PC-3 (cell line): ENCODE results near the gene PPP1R8. TPM values are rescaled to one million over a fixed set of nuclear protein-coding genes. Genes with fewer than 3 reads are reported as not detected.
"Not testable (repeated sequence)": the region's sequence is repeated elsewhere in the genome, so short reads cannot be mapped to it uniquely, and the experiment has no call there.

ENCODE experiments used
- ATAC-seq: fragments of 200-7000 bp; cut with Tn5 transposase; 2 replicates; pipeline ENCODE4 v1.9.1; 2020; ENCODE audit warnings: mild to moderate bottlenecking, moderate library complexity
- BruUV-seq: library from RNA; stranded (reverse); fragments of 400-500 nt; replicated peaks from 2 replicates; lab custom pipeline; 2021; lab: Mats Ljungman, UMichigan
- CTCF ChIA-PET: fragments of 300-600 bp; sonication (Branson Sonifier 250); formaldehyde crosslinking; loops from one replicate; lab custom pipeline; 2022; ENCODE audit warnings: antibody characterized with exemption; lab: Charles Lee
- POLR2A ChIA-PET: fragments of 300-600 bp; sonication (Branson Sonifier 250); formaldehyde crosslinking; loops from one replicate; lab custom pipeline; 2022; ENCODE audit warnings: antibody characterized with exemption; ENCODE audit not compliant: unreplicated experiment; lab: Charles Lee
- DNase-seq: peaks from one replicate; pipeline ENCODE4 v3.0.0-alpha.2; 2015
- H2AFZ ChIP-seq: fragments of 300-600 bp; sonication (generic); 2 replicates; pipeline ENCODE4 v1.6.0; 2016; ENCODE audit warnings: antibody characterized with exemption, low read length
- H3F3A ChIP-seq: fragments of 300-600 bp; sonication (generic); one replicate; pipeline ENCODE4 v1.6.0; 2017; ENCODE audit warnings: antibody characterized with exemption, low read length, control low read depth, mild to moderate bottlenecking; ENCODE audit not compliant: unreplicated experiment
- H3K27ac ChIP-seq: fragments of 300-600 bp; sonication (generic); 2 replicates; pipeline ENCODE4 v1.5.1; 2016; ENCODE audit warnings: mild to moderate bottlenecking, low read length
- H3K27me3 ChIP-seq: fragments of 300-600 bp; sonication (generic); 2 replicates; pipeline ENCODE4 v1.6.1; 2016; ENCODE audit warnings: low read length, mixed read lengths
- H3K36me3 ChIP-seq: fragments of 300-600 bp; sonication (generic); 2 replicates; pipeline ENCODE4 v1.6.1; 2016; ENCODE audit warnings: low read depth, mixed run types, low read length, mixed read lengths
- H3K4me1 ChIP-seq: fragments of 300-600 bp; sonication (generic); 2 replicates; pipeline ENCODE4 v1.5.1; 2016; ENCODE audit warnings: low read length; ENCODE audit not compliant: insufficient read depth
- H3K4me2 ChIP-seq: fragments of 300-600 bp; sonication (generic); 2 replicates; pipeline ENCODE4 v1.6.0; 2016; ENCODE audit warnings: low read length
- H3K4me3 ChIP-seq: fragments of 300-600 bp; sonication (generic); 2 replicates; pipeline ENCODE4 v1.5.1; 2016; ENCODE audit warnings: mild to moderate bottlenecking, low read length, mixed read lengths
- H3K79me2 ChIP-seq: fragments of 300-600 bp; sonication (generic); 2 replicates; pipeline ENCODE4 v1.6.1; 2017; ENCODE audit warnings: low read length, mixed read lengths
- H3K9ac ChIP-seq: fragments of 300-600 bp; sonication (generic); 2 replicates; pipeline ENCODE4 v1.6.0; 2016; ENCODE audit warnings: mild to moderate bottlenecking, low read length
- H3K9me2 ChIP-seq: fragments of 300-600 bp; sonication (generic); replicated peaks from 2 replicates; pipeline ENCODE4 v1.6.1; 2016; ENCODE audit warnings: mixed run types, low read length, mixed read lengths
- H3K9me3 ChIP-seq: fragments of 300-600 bp; sonication (generic); 2 replicates; pipeline ENCODE4 v1.6.1; 2016; ENCODE audit warnings: low read length, mixed read lengths
- H4K20me1 ChIP-seq: fragments of 300-600 bp; sonication (generic); 2 replicates; pipeline ENCODE4 v1.6.1; 2016; ENCODE audit warnings: low read length, mixed read lengths
- CTCF ChIP-seq: fragments of 300-600 bp; sonication (generic); conservative IDR thresholded peaks from 2 replicates; pipeline ENCODE4 v1.5.1; 2017; ENCODE audit warnings: antibody characterized with exemption, low read depth, mild to moderate bottlenecking, low read length
- EZH2 ChIP-seq: fragments of 300-600 bp; sonication (generic); IDR thresholded peaks from one replicate; pipeline ENCODE4 v1.6.1; 2017; ENCODE audit warnings: antibody characterized with exemption, mild to moderate bottlenecking, low read length; ENCODE audit not compliant: unreplicated experiment
- EZH2phosphoT487 ChIP-seq: fragments of 300-600 bp; sonication (generic); IDR thresholded peaks from 2 replicates; pipeline ENCODE4 v1.6.1; 2018; ENCODE audit warnings: mild to moderate bottlenecking, antibody characterized with exemption, low read length, borderline replicate concordance
- intact Hi-C: fragments of 100-400 bp; cut with micrococcal nuclease; formaldehyde crosslinking; loops from 2 replicates; pipeline ENCODE4 v1.9.0; 2023
- total RNA-seq: library from RNA; depleted of rRNA; stranded (reverse); fragments of >200 nt; gene quantifications from 2 replicates; pipeline ENCODE4 v1.2.3, GENCODE V29; 2014

Gene PPP1R8
- total RNA-seq, 1 experiment from 2014 or later = 85.0 TPM

GRCh38 chr1:27804791-27805190 is 25.8 kb upstream of the PPP1R8 start:
- no peak overlapping the region for H3K27ac ChIP-seq
- no peak overlapping the region for H3K9ac ChIP-seq
- no peaks in the 10 kb centered on the region for H4K20me1 ChIP-seq
- no peaks in the 10 kb centered on the region for H3K9me2 ChIP-seq
- DNase-seq (no peak), ATAC-seq (no peak)
- no peaks in the 10 kb centered on the region for H3F3A ChIP-seq
- no peaks in the 10 kb centered on the region for H3K9me3 ChIP-seq
- H3K27me3 ChIP-seq = no peaks in the 10 kb centered on the region
- no TSS peak for BruUV-seq
- intact Hi-C loops = no loop called here
- no peaks in the 10 kb centered on the region for H3K79me2 ChIP-seq
- no peak overlapping the region for H3K4me3 ChIP-seq
- no peaks in the 10 kb centered on the region for H3K4me1 ChIP-seq
- ChIA-PET CTCF (no interaction called here), POLR2A (no interaction called here)
- no peak overlapping the region for H3K4me2 ChIP-seq
- TF ChIP-seq CTCF = no peak
- no peak for TF ChIP-seq EZH2phosphoT487
- TF ChIP-seq EZH2 = no peak
- 0 out of 2 replicates have a peak, but pooled peaks cover 6% of the 10 kb centered on the region for H3K36me3 ChIP-seq
- no peak overlapping the region for H2AFZ ChIP-seq

- no peaks in the 10 kb centered on the region for H3K27me3 ChIP-seq
- H3K4me3 ChIP-seq = no peak overlapping the region
- no peak overlapping the region for H3K4me2 ChIP-seq
- H3K9me3 ChIP-seq = no peaks in the 10 kb centered on the region
- ATAC-seq (no peak), DNase-seq (no peak)
- H3K79me2 ChIP-seq = no peaks in the 10 kb centered on the region
- 0 out of 2 replicates have a peak, but pooled peaks cover 6% of the 10 kb centered on the region for H3K36me3 ChIP-seq
- H3F3A ChIP-seq = no peaks in the 10 kb centered on the region
- TF ChIP-seq CTCF (no peak), EZH2phosphoT487 (no peak), EZH2 (no peak)
- BruUV-seq = no TSS peak
- ChIA-PET CTCF (no interaction called here), POLR2A (no interaction called here)
- no peaks in the 10 kb centered on the region for H4K20me1 ChIP-seq
- no peaks in the 10 kb centered on the region for H3K9me2 ChIP-seq
- intact Hi-C loops = no loop called here
- H3K9ac ChIP-seq = no peak overlapping the region
- no peak overlapping the region for H3K27ac ChIP-seq
- H2AFZ ChIP-seq = no peak overlapping the region
- no peaks in the 10 kb centered on the region for H3K4me1 ChIP-seq
Observed at GRCh38 chr1:27806758-27807157, 23.8 kb upstream of the PPP1R8 start.

GRCh38 chr1:27807385-27807784 is 23.2 kb upstream of the PPP1R8 start:
- H3K9me3 ChIP-seq = no peaks in the 10 kb centered on the region
- no peaks in the 10 kb centered on the region for H4K20me1 ChIP-seq
- CTCF ChIA-PET = no interaction called here
- no peaks in the 10 kb centered on the region for H3K9me2 ChIP-seq
- ATAC-seq (no peak), DNase-seq (no peak)
- H3F3A ChIP-seq = no peaks in the 10 kb centered on the region
- no peak overlapping the region for H3K27ac ChIP-seq
- POLR2A ChIA-PET = no interaction called here
- H3K79me2 ChIP-seq = no peaks in the 10 kb centered on the region
- intact Hi-C loops = no loop called here
- no peak for TF ChIP-seq CTCF
- no peak for TF ChIP-seq EZH2phosphoT487
- no peak for TF ChIP-seq EZH2
- H3K4me2 ChIP-seq = no peak overlapping the region
- no peaks in the 10 kb centered on the region for H3K27me3 ChIP-seq
- H3K36me3 ChIP-seq = 0 out of 2 replicates have a peak, but pooled peaks cover 5% of the 10 kb centered on the region
- H2AFZ ChIP-seq = no peak overlapping the region
- H3K9ac ChIP-seq = no peak overlapping the region
- H3K4me3 ChIP-seq = no peak overlapping the region
- no TSS peak for BruUV-seq
- no peaks in the 10 kb centered on the region for H3K4me1 ChIP-seq

GRCh38 chr1:27808131-27808530 is 22.5 kb upstream of the PPP1R8 start:
- DNase-seq, BruUV-seq, H3K9me3 ChIP-seq, ATAC-seq, H3K79me2 ChIP-seq, H3K36me3 ChIP-seq, H3K4me2 ChIP-seq, CTCF ChIA-PET, H3F3A ChIP-seq, H3K9ac ChIP-seq, H3K9me2 ChIP-seq, POLR2A ChIA-PET, H3K4me3 ChIP-seq, H2AFZ ChIP-seq, intact Hi-C loops, H4K20me1 ChIP-seq, H3K27me3 ChIP-seq, H3K27ac ChIP-seq, H3K4me1 ChIP-seq: not testable (repeated sequence)
